Fibroblast of skin of scalp (primary cell): ENCODE results near the gene KCNK5. TPM values are rescaled to one million over a fixed set of nuclear protein-coding genes. Genes with fewer than 3 reads are reported as not detected.

Experiments used
- DNase-seq: peaks from one replicate; pipeline ENCODE4 v3.0.0-alpha.2; 2013
- polyA plus RNA-seq, 2 experiments: library from polyadenylated mRNA; unstranded; fragments of 120-200 nt; gene quantifications; one replicate each; pipeline ENCODE4 v1.2.1, GENCODE V29; 2013; ENCODE audit not compliant: insufficient read length in 2 of 2

Gene KCNK5, protein sequence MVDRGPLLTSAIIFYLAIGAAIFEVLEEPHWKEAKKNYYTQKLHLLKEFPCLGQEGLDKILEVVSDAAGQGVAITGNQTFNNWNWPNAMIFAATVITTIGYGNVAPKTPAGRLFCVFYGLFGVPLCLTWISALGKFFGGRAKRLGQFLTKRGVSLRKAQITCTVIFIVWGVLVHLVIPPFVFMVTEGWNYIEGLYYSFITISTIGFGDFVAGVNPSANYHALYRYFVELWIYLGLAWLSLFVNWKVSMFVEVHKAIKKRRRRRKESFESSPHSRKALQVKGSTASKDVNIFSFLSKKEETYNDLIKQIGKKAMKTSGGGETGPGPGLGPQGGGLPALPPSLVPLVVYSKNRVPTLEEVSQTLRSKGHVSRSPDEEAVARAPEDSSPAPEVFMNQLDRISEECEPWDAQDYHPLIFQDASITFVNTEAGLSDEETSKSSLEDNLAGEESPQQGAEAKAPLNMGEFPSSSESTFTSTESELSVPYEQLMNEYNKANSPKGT
- not detected for polyA plus RNA-seq (2013, experiment 1 of 2; ENCODE audit: insufficient read length)
- 0.12 TPM for polyA plus RNA-seq (2013, experiment 2 of 2; ENCODE audit: insufficient read length)

DNA sequence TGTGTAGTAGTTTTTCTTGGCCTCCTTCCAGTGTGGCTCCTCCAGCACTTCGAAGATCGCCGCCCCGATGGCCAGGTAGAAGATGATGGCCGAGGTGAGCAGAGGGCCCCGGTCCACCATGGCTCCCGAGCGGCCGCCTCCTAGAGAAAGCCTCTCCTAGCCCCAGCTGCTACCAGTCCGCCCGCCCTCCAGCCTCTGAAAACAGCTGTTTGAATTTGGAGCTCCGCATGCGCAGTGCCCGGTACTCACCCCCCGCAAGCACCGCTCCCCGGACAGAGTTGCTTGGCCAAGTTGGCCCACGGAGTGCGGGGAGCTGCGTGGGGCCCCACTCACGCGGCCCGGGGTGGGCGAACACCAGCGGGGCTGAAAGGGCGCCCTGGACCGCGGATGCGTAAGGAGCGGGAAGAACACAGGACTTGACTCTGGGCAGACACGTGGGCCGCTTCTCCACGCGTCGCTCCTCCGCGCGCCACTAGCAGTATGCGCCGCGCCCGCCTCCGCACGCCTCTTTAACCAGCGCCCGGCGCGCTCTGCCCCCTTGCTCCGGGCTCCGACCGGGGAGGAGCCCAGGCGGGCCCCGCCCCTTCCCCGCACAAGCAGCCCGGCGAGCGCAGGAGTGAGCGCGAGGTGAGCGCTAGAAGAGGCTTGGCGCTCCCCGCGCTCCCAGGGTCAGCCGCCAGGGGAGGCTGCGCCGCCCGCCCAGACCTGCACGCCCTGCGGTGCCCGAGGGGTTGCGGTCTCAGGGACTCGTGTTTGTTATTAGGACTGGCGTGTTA lies at the start of gene KCNK5:
TSS of gene KCNK5 (minus strand) at position 484 of the 776 bp plus-strand sequence. CDS start at position 120, 364 bp downstream.
- DNase-seq: peak; percentile 23

DNA sequence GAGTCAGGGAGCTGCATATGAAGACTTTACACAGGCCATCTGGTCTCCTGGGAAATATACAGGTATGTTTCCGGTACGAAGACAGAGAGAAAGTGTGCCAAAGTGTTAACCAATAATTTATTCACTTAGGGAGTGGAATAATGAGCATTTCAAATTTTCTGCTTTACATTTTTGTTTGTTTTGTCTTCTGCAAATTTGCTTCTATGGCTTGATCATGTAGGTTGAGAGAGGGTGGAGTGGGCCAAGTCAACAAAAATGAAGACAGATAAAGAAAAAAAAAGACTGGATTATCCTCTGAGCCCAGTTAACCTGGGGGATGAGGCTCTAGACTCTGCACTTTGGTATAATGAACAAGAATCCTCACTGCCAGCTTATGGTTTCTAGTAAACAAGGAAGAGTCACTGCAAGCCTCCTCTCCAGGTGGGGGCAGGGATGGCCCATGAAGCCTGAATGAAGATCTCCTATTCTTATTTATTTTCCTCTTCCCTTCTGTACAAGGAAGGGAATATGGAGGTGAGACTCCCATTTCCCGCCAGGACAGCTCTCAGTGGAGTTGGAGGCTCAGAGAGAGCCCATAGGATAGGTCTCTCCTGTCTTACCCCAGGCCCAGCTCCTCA lies 47.2 kb upstream of the KCNK5 start:
- no peak for DNase-seq

DNA sequence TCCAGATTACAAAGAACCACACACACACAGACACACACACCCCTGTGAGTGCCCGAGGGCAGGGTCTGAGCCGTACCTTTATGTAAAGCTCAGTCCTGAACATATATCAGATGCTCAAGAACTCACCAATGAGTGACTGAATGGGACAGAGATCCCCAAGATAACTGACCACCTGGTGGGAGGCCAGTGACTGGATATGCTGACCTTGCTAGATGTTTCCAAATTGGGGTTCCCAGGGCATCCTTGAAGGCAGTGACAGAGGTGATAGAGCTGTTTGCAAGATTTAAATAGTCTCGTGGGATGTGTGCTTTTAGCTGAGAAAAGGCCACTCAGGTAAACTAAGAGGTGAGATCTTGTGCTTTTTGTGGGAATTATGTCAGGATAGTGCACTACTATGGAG lies 45.6 kb upstream of the KCNK5 start:
- DNase-seq: no peak

DNA sequence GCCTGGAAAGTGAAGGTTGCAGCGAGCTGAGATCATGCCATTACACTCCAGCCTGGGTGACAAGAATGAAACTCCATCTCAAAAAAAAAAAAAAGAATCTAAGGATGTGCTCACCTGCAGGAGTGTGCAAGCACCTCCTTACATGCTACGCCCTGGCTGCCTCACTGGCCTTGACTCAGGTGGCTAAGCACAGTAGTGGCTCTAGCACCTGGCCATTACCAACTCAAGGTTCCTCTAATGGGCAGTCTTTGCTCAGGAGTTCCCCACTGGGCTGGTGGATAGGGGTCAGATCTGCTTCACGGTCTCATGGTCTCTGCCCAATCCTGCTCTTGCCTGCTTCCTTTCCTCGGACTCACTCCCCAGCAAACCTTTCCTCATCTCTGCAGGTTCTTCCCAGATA lies 45.2 kb upstream of the KCNK5 start:
- DNase-seq: no peak

DNA sequence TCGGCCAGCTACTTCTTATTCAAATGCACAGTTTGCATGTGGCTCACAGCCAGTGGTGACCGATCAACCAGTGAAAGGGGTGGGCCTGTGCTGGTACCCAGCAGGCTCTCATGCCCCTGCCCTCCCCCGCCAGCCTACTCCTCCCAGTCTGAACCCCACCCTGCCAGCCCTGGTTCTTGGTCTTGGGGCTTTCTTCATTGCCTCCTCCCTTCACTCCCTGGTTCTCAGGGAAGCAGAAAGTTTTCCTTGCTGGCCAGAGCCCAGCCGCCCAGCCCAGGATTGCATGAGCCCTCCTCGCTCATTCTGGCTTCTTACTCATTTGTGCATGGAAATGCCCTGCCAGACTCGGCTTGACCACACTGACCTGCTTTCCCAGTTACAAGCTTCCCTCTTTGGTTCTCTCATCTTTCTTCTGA lies 44.1 kb upstream of the KCNK5 start:
- DNase-seq: no peak

DNA sequence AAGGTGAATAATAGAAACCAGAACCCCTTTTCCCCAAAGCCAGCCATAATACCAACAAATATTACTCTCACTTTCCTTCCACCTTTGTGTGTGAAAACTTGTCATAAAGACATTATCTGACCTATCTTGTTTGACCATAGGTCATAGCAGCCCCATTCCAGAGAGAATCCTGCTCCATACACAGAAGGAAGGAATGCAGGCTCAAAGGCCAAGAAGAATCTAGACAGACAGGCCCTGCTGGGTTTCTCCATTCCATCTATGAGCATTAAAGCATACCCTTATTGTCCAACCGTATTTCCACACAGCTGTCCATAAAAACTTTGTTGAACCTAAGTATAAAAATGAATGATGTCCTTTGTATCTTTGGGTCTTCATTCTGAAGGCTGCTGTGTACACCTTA lies 40.7 kb upstream of the KCNK5 start:
- DNase-seq: no peak

DNA sequence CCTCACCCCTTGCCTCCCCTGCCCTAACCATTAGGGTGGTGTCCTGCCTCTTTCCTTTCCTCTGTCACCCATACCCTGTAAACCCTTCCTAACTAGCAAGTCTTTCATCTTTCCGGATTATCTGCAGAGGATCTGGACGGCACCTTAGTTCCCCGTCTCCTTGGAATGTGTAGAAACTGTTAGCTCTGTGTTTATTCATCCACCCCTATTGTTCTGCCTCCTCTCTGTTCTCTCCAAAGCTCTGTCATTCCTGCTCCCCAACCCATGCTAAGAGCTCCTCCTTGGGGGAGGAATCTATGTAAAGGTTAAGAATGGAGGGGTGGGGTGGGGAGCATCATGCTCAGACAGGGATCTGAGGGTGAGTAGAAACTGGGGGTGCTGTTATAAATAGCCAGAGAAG lies 39.4 kb upstream of the KCNK5 start:
- DNase-seq: no peak

DNA sequence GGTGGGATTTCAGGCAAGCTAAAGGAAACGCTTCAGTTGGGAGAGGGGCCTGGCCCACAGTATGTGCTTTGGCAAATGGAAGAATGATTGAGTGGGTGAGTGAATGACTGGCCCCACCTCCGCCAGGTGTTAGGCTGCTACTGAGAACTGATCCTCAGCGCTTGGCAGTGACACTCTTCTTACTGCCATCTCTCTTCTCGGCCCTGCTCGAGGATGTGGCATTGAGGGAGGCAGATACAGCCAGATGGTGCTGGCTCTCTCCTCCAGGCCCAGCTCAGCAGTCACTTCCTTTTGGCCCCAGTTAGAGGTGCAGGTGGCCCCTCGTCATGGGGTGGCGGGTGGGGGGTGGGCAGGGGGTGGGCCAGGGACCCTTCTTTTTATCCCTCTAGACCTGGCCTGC lies 38.9 kb upstream of the KCNK5 start:
- DNase-seq: no peak

DNA sequence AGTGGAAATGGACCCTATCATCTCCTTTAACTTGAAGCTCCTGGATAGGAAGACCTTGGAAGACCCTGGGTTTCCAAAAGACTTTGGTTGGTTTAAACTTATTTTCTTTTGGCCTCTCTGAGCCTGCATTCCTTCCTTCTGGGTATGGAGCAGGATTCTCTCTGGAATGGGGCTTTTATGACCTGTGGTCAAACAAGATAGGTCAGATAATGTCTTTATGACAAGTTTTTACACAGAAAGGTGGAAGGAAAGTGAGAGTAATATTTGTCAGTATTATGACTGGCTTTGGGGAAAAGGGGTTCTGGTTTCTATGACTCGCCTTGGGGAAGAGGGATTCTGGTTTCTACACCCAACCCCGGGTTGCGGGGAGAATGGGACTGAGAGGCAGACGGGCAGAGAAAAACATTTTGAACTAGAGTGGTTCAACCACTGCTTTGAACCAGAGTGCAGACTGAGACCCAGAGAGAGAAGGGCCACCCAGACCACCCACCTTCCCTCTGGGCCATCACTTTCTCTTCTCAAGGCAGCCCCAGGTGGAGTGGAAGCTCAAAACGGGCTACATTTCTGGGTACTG lies 37.6 kb upstream of the KCNK5 start:
- no peak for DNase-seq

DNA sequence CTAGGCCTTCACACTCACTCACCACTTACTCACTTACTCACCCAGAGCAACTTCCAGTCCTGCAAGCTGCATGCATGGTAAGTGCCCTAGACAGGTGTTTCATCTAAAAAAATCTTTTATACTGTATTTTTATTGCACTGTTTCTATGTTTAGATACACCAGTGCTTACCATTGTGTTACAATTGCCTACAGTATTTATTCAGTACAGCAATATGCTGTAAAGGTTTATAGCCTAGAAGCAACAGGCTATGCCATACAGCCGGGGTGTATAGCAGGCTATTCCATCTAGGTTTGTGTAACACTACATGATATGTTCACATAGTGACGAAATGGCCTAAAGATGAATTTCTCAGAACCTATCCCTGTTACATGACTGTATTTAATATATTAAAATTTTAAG lies 37.1 kb upstream of the KCNK5 start:
- DNase-seq: no peak

DNA sequence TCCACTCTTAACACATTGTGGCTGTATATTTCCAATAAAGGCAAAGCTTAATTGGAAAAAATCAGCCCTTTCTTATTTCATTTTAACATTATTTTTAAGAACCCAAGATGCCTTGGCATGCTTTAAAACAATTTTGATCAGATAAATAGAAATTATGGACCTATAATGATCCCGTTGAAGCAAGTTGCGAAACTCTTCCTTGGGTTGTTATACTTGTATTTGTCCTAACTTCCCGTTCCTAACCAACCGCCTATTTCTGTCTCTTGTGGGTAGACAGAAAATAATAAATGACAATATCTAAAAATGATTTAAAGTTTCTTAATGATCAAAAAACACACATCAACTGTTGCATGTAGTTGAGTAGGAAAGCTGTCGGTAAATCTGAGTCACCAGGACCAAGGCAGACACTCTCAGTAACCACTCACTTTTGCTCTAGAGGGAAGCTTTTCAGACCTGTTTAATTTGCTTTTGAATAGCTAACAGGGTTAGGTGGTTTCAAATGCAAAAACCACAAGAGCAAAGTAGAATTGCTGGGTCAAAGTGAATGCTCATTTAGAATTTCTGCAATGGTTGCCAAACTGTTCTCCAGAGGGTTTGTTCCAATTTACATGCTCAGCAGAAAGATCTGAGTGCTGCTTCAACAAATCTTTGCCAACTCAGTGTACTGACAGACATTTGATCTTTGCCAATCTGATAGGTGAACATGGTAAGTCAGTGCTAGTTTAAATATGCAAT lies 34.2 kb upstream of the KCNK5 start:
- DNase-seq: no peak

DNA sequence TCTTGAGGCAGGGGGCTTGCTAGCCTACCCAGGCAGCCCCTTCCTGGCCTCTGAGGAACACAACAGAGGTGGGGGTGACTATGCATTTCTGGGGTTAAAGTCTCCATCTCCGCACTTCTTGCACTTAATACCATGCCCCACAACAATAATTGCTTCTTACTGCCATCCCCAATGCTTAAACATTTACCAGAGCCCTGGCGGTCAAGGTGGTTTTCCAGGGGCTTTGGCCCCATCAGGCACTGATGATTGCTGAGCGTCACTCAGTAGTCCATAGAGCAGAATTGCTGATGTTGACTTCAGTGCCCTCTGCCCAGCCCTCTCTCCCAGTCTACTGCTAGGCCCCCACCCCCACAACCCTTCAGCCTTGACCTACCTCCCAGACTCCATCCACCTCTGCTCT lies 32.5 kb upstream of the KCNK5 start:
- DNase-seq: no peak

DNA sequence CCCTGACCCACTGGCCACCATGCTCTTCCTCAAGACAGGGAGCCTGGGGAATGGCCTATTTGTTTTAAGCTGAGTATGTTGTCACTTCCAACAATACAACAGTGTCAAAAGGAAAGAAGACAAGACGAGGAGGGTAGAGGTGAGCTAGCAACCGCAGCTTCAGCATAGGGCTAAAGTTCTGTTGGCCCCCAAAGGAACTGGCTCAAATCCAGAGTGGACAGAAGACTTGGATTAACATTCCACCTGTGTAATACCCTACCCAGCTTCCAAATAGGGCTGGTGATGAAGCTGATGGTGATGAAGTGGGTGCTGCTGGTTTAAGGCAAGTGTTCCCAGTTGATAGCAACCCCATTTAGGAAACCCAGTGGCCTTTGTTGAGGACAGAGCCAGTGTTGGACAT lies 31.7 kb upstream of the KCNK5 start:
- no peak for DNase-seq

DNA sequence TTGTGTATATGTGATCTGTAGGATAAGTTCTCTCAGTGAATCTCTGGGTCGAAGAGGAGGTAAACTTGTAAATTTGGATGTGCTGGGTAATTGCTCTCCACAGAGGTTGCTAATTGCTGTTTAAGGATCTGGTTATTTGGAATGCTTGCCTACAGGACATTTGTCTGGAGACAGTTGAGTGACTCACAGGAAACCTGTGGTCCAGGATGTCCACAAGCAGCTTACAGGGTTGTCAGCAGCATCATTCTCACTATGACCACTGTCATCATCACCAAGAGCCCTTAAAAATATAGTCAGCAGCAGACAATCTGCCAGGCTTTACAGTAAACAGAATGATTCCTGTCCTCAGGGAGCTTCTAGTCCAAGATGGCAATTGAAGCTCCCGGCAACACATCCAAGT lies 31.2 kb upstream of the KCNK5 start:
- DNase-seq: no peak

DNA sequence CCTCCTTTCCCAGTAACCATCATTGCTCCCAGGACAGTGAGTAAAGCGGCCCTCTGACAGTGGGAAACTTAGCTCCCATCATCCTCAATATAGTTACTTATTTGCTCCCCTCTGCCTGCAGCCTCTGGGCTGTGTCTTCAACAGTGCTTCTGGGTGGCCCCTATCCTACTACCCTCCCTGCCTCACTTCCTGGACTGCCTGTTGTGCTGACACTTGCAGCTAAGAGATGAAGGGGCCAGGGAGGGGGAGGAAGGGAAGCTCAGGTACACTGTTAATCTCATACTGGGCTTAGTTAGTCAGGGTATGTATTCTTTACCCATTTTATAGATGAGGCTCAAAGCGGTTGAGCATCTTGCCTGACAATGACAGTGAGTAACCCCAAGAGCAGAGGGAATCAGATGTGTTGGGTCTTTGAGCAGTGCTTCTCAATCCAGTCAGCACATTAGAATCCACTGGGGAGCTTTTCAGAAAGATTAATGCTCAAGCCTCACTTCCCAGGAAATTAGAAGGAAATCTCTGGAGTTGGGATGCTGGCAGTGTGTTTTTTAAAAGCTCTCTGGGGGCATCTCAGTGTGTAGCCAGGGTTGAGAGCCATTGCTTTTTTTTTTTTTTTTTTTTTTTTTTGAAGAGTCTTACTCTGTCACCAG lies 27.1 kb upstream of the KCNK5 start:
- no peak for DNase-seq

DNA sequence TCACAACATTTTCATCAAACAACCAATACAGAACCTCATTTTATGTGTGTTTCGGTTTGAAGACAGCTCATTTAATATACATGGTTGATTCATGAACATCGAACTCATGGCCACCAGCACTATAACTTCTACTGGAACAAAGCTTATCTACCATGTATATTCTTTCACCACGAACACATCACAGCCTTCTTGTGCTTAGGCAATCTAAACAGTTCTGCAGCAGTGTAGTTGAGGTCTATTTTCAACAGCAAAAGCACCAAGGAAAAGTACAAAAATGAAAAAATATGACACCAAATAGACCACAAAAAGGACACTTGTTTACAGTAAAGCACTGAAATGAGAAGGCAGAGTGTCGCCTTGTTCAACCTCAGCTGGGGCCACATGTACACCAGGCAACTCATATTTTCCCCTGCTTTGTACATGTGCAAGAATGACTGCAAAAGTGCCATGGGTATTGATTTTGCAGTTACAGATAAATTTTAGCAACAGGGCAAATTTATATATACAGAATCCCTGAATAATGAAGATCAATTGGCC lies 25.8 kb upstream of the KCNK5 start:
- DNase-seq: no peak

DNA sequence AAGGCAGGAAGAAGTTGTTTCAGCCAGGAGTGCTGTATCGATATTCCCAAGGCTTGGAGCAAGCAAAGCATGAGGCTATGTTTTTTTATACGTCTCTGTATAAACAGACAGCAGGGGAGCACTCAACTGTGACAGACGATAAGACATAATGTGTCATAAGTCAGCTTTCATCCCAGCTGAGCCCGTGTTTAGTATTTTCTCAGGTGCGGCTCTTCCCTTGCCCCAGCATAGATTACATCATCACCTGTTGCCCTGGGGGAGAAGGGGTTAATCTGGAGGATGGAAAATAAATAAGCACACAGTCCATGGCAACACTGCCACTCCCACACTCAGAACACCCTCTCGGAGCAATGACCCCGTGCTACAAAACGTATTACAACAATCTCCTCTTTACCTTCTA lies 22.1 kb upstream of the KCNK5 start:
- no peak for DNase-seq

DNA sequence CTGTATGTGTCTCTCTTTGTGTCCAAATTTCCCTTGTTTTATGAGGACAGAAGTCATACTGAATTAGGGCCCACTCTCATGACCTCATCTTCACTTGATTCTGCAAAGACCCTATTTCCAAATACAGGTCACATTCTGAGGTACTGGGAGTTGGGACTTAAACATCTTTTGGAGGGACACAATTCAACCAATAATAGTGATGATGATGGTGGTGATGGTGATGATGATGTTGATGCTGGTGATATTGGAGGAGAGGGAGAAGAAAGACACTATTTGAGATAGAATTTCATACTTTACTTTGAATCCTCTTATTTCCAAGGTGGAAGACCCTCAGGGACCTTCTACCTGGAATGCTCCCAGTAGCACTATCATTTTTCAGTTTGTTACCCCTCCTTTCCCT lies 21.2 kb upstream of the KCNK5 start:
- DNase-seq: no peak

DNA sequence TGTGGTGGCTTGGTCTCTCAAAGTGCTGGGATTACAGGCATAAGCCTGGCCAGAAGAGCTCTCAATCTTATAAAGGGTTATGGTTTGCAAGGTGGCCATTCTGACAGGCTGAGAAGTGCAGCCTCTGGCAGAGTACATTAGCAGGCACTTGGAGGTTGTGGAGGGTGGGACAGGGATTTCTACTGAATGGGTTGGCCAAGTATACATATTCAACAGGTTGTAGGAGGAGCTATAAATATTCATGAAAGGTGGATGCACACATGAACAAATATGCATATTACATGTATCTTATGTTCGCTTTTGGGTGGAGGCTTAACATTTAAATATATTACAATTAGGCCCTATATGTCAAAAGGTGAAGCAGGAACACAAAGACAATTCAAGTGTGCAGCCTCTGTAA lies 20.0 kb upstream of the KCNK5 start:
- no peak for DNase-seq

DNA sequence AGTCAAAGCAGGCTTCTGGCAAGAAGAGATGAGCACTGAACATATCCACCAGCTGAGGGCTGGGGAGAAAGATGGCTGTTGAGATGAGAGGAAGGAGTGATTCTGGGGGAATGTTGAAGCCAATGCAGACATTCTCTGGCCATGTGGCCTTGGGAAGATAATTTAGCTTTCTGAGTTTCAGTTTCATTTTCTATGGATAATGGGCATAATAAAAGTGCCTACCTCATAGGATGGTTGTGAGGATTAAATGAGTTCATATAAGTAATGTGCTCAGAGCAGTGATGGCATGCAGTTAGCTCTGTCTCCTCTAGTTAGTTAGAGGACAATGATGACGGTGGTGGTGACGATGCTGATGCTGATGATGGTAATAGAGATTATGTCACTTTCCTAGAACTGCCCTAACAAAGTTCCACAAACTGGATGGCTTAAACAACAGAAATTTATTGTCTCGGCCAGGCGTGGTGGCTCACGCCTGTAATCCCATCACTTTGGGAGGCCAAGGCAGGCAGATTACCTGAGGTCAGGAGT lies 18.5 kb upstream of the KCNK5 start:
- DNase-seq: no peak

DNA sequence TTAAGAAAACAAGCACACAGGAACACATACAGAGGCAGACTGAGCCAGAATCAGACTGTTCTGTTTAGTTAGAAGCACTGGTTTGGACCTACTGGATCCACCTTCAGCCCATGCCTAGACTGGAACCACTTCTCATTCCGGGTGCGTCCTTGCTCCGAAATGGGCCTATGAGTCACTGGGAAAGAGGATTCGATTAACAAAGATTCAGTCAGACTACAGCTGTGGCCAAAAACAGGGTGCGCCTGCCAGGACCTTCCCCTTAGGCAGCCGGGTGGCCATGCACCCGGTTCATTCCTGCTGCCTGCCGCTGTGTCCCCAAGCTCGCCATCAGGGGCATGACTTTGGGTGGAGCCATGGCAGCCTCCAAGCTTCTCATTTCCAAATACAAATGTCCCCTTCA lies 14.5 kb upstream of the KCNK5 start:
- DNase-seq: no peak
